ENCODE measurements around the gene CD79A. TPM values are rescaled to one million over a fixed set of nuclear protein-coding genes. Genes with fewer than 3 reads are reported as not detected.

The CD79A gene
- total RNA-seq (2022; extraction: Qiagen RNA extraction) = 0.70 to 1.2 TPM (median 0.95 TPM) in 5 replicates

GRCh38 chr19:41876847-41877832, at the start of gene CD79A:
CD79A (plus strand) TSS chr19:41877279; CDS start chr19:41877305, 26 bp downstream.

GRCh38 chr19:41844601-41845000, 32.5 kb upstream of the CD79A start, which contains the start of gene LYPD4:
LYPD4 (minus strand) TSS chr19:41844683; CDS start chr19:41839285, 5,398 bp downstream.

GRCh38 chr19:41845001-41845050, 32.3 kb upstream of the CD79A start, which contains the start of gene DMRTC2:
DMRTC2 (plus strand) TSS chr19:41845042; CDS start chr19:41847429, 2,387 bp downstream.

GRCh38 chr19:41859618-41860418, 17.3 kb upstream of the CD79A start, which contains the start of gene RPS19:
RPS19 (plus strand) TSS chr19:41860255; CDS start chr19:41860775, 520 bp downstream.

GRCh38 chr19:41882568-41883462, 5.7 kb downstream of the CD79A start, which contains the start of gene ARHGEF1:
ARHGEF1 (plus strand) TSS chr19:41883184; CDS start chr19:41888083, 4,899 bp downstream.

GRCh38 chr19:41928221-41928683, 51.2 kb downstream of the CD79A start, which contains the start of gene ERFL:
ERFL (minus strand) TSS chr19:41928449; CDS start chr19:41912919, 15,530 bp downstream.

Other genes with a start within 250 kb of the CD79A start
- 0.03 to 0.18 TPM (median 0.10 TPM) in 3 of 5 replicates, not detected in the others for gene CEACAM7, start 189.0 kb upstream of the CD79A start, total RNA-seq (2022; extraction: Qiagen RNA extraction)
- 1.4 to 2.1 TPM (median 1.6 TPM) in 5 replicates for gene CEACAM5, start 168.7 kb upstream of the CD79A start, total RNA-seq (2022; extraction: Qiagen RNA extraction)
- 14.7 to 22.7 TPM (median 18.6 TPM) in 5 replicates for gene CEACAM6, start 121.7 kb upstream of the CD79A start, total RNA-seq (2022; extraction: Qiagen RNA extraction)
- not detected in 5 replicates for gene CEACAM3, start 80.7 kb upstream of the CD79A start, total RNA-seq (2022; extraction: Qiagen RNA extraction)
- gene LYPD4, start 32.6 kb upstream of the CD79A start, total RNA-seq (2022; extraction: Qiagen RNA extraction) = not detected in 5 replicates
- gene DMRTC2, start 32.2 kb upstream of the CD79A start, total RNA-seq (2022; extraction: Qiagen RNA extraction) = not detected in 5 replicates
- 7,675 to 10,466 TPM (median 9,473 TPM) in 5 replicates for gene RPS19, start 17.0 kb upstream of the CD79A start, total RNA-seq (2022; extraction: Qiagen RNA extraction)
- gene ARHGEF1, start 5.9 kb downstream of the CD79A start, total RNA-seq (2022; extraction: Qiagen RNA extraction) = 84.5 to 116 TPM (median 100 TPM) in 5 replicates
- gene ERFL, start 51.2 kb downstream of the CD79A start, total RNA-seq (2022; extraction: Qiagen RNA extraction) = 0.20 to 0.39 TPM (median 0.30 TPM) in 5 replicates
- 192 to 280 TPM (median 239 TPM) in 5 replicates for gene RABAC1, start 82.0 kb downstream of the CD79A start, total RNA-seq (2022; extraction: Qiagen RNA extraction)
- gene ATP1A3, start 117.0 kb downstream of the CD79A start, total RNA-seq (2022; extraction: Qiagen RNA extraction) = 4.0 to 4.6 TPM (median 4.2 TPM) in 5 replicates
- 0.38 to 0.52 TPM (median 0.48 TPM) in 5 replicates for gene GRIK5, start 192.9 kb downstream of the CD79A start, total RNA-seq (2022; extraction: Qiagen RNA extraction)
- gene ZNF574, start 198.9 kb downstream of the CD79A start, total RNA-seq (2022; extraction: Qiagen RNA extraction) = 32.0 to 38.0 TPM (median 35.5 TPM) in 5 replicates

Measured in A549 treated with Hydrocortisone at 1 μM for 4 hours (cell line).